Fibroblast of the aortic adventitia (primary cell): Measurements from ENCODE around the gene TSPAN5. TPM values are rescaled to one million over a fixed set of nuclear protein-coding genes. Genes with fewer than 3 reads are reported as not detected.

Experiments used
- DNase-seq: peaks from one replicate; pipeline ENCODE4 v3.0.0-alpha.2; 2010; ENCODE audit warnings: low read depth
- H3K4me3 ChIP-seq: 2 replicates; pipeline ENCODE4 v1.5.1; 2011; ENCODE audit warnings: low read depth, mild to moderate bottlenecking, control low read depth, low read length, moderate library complexity
- CTCF ChIP-seq: IDR thresholded peaks from 2 replicates; pipeline ENCODE4 v1.5.1; 2011; ENCODE audit warnings: mild to moderate bottlenecking, low read length, control low read depth, inconsistent platforms; ENCODE audit not compliant: insufficient read depth
- total RNA-seq: library from RNA; depleted of rRNA; stranded (reverse); fragments of >200 nt; gene quantifications from 2 replicates; pipeline ENCODE4 v1.2.3, GENCODE V29; 2012; ENCODE audit warnings: low replicate concordance

TSPAN5 gene
- total RNA-seq, 1 donor = 49.0 TPM

- TF ChIP-seq CTCF = no peak
- no peak overlapping the region for H3K4me3 ChIP-seq
- no peak for DNase-seq
Measured at GRCh38 chr4:98646422-98646821, 12.0 kb downstream of the TSPAN5 start.

- no peak overlapping the region for H3K4me3 ChIP-seq
- TF ChIP-seq CTCF = no peak
- no peak for DNase-seq
Measured at GRCh38 chr4:98645527-98645926, 12.9 kb downstream of the TSPAN5 start.

DNA sequence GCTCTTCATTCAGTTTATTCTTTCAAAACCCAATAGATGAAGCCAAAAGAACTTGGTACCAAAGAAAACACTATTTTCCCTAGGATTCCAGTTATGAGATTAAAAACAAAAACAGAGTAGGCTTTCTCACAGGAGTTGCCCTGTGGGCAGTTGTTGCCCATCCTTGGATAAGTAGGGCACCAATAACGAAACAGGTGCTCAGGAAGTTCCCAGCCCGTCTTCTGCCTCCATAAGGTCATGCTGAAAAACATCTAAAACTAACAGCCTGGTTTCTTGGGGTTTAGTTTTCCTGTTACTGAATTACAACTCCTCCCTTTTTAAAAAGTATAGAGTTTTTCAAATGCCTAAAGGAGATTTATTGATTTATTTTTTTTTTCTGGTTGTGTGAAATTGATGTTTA is 14.7 kb downstream of the TSPAN5 start:
- H3K4me3 ChIP-seq = no peak overlapping the region
- no peak for TF ChIP-seq CTCF
- no peak for DNase-seq

- peak; percentile 61 for DNase-seq
- TF ChIP-seq CTCF = no peak
- H3K4me3 ChIP-seq = no peak overlapping the region
Measured at GRCh38 chr4:98642991-98643426, 15.4 kb downstream of the TSPAN5 start.

DNA sequence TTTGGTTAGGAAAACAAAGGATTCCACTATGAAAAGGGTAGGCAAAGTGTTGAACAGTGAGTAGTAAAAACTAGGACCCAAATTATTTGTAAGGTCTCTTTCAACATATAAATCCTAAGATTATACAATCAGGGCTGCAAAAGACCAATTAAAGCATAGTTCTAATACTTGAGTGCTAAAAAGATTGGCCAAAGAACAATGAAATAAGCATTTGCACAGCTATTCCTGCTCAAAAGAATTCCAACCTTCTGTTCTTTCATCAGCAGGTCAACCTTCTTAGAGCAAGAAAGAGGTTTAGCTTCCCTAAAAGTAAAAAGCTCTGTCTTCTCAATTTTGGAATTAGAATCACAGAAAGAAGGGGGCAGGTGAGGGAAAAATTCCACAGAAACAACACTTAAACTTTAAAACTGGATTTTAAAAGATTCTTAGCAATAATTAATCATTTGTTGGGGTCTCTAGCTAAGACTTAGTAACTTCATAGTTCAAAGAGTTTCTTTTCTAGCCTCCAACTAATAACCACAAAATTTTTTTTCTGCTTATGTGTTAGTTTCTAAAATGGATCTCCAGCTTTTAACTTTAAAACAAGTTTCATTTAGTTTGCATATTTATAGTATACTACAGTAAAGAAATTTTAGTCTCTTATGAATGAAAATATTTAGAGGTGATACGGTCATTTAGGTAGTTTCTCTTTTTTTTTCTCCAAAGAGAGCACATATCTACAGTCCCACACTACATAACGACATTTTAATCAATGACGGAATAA is 16.3 kb downstream of the TSPAN5 start:
- peak; percentile 32 for DNase-seq
- TF ChIP-seq CTCF = no peak

DNA sequence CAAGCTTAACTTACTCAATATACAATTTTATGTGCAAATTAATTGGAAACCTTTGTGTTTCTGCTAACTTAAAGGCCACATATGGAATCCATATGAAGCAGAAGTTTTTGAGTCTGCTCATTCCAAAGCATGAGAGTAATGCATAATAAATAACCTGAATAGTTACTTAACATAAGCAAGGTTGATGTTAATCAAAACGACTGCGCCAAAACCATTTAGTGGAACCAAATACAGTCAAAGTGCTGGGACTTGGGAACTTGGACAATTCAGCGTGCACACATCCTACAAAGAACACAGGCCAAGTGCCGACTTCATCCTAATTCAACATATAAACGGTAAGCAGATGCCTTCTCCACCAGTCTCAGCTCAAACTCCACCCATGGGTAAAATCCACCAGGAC is 17.0 kb downstream of the TSPAN5 start:
- no peak overlapping the region for H3K4me3 ChIP-seq
- TF ChIP-seq CTCF = no peak
- no peak for DNase-seq

More for the DNA sequence above, 16.3 kb downstream of the TSPAN5 start:
- H3K4me3 ChIP-seq = no peak overlapping the region

DNA sequence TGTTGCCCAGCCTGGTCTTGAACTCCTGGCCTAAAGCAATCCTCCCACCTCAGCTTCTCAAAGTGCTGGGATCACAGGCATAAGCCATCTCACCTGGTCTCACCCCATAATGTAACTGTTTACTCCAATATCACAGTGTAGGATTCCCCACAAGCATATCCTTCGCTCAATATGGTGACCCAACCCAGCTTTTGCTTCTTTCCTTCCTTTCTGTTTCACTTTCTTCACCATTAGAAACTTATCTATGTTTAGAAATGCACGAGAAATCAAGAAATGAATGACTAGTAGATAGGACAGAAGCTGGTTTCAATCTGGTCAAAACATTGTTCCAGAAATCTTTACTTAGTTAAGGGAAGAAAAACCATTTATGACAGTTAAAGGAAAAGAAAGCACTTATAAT is 18.9 kb downstream of the TSPAN5 start:
- no peak for TF ChIP-seq CTCF
- peak overlapping the region; percentile 55 for H3K4me3 ChIP-seq
- peak; percentile 51 for DNase-seq
